SK-N-SH treated with all-trans-retinoic acid at 6 μM for 48 hours (cell line): Measurements from ENCODE around the gene SNHG17.

Experiments used
- ATAC-seq: fragments of 200-7000 bp; cut with Tn5 transposase; 3 replicates; pipeline ENCODE4 v1.9.1; 2020; ENCODE audit warnings: mild to moderate bottlenecking, moderate library complexity
- ARNTL ChIP-seq: fragments of 450-650 bp; formaldehyde crosslinking; IDR thresholded peaks from 2 replicates; pipeline ENCODE4 v1.5.0; 2020; ENCODE audit warnings: low read depth, mild to moderate bottlenecking, moderate library complexity, borderline replicate concordance
- BACH2 ChIP-seq: fragments of 250-450 bp; sonication (Bioruptor Pico); IDR thresholded peaks from 2 replicates; pipeline ENCODE4 v1.9.0; 2021; ENCODE audit warnings: mild to moderate bottlenecking, borderline replicate concordance
- CREB5 ChIP-seq: fragments of 250-450 bp; sonication (Bioruptor Pico); IDR thresholded peaks from 2 replicates; pipeline ENCODE4 v1.5.1; 2020; ENCODE audit warnings: low read depth, mild to moderate bottlenecking, moderate library complexity
- CSDC2 ChIP-seq: fragments of 250-450 bp; sonication (Bioruptor Pico); IDR thresholded peaks from 2 replicates; pipeline ENCODE4 v1.5.0; 2020; ENCODE audit warnings: mild to moderate bottlenecking, moderate library complexity
- CSRNP3 ChIP-seq: fragments of 250-450 bp; sonication (Bioruptor Pico); IDR thresholded peaks from 2 replicates; pipeline ENCODE4 v1.5.1; 2021; ENCODE audit warnings: mild to moderate bottlenecking, moderate library complexity
- ESRRG ChIP-seq: fragments of 250-450 bp; sonication (Bioruptor Pico); IDR thresholded peaks from 2 replicates; pipeline ENCODE4 v1.6.1; 2021; ENCODE audit warnings: mild to moderate bottlenecking
- ISL1 ChIP-seq: fragments of 250-450 bp; sonication (Bioruptor Pico); IDR thresholded peaks from 2 replicates; pipeline ENCODE4 v2.1.2; 2022; ENCODE audit warnings: mild to moderate bottlenecking, moderate library complexity
- OSR1 ChIP-seq: fragments of 250-450 bp; sonication (Bioruptor Pico); IDR thresholded peaks from 2 replicates; pipeline ENCODE4 v1.8.0; 2022; ENCODE audit warnings: moderate library complexity, mild to moderate bottlenecking, inconsistent platforms
- POU6F1 ChIP-seq: fragments of 250-450 bp; sonication (Bioruptor Pico); IDR thresholded peaks from 2 replicates; pipeline ENCODE4 v1.8.0; 2021; ENCODE audit warnings: low read depth, mild to moderate bottlenecking, moderate library complexity, borderline replicate concordance
- RARB ChIP-seq: fragments of 250-450 bp; sonication (Bioruptor Pico); IDR thresholded peaks from 2 replicates; pipeline ENCODE4 v1.8.0; 2021; ENCODE audit warnings: mild to moderate bottlenecking, moderate library complexity
- SNAI2 ChIP-seq: fragments of 250-450 bp; sonication (Bioruptor Pico); IDR thresholded peaks from 2 replicates; pipeline ENCODE4 v1.5.0; 2020; ENCODE audit warnings: mild to moderate bottlenecking, moderate library complexity
- TOX ChIP-seq: fragments of 250-450 bp; sonication (Bioruptor Pico); IDR thresholded peaks from 2 replicates; pipeline ENCODE4 v1.8.0; 2021; ENCODE audit warnings: mild to moderate bottlenecking, moderate library complexity, borderline replicate concordance
- TSHZ2 ChIP-seq: fragments of 250-450 bp; sonication (Bioruptor Pico); IDR thresholded peaks from 2 replicates; pipeline ENCODE4 v1.5.0; 2020; ENCODE audit warnings: mild to moderate bottlenecking, moderate library complexity
- ZC3H10 ChIP-seq: fragments of 250-450 bp; sonication (Bioruptor Pico); IDR thresholded peaks from 2 replicates; pipeline ENCODE4 v1.5.1; 2021; ENCODE audit warnings: mild to moderate bottlenecking, moderate library complexity
- ZFP3 ChIP-seq: fragments of 250-450 bp; sonication (Bioruptor Pico); IDR thresholded peaks from 2 replicates; pipeline ENCODE4 v1.5.0; 2020; ENCODE audit warnings: mild to moderate bottlenecking, moderate library complexity
- ZFP30 ChIP-seq: fragments of 450-650 bp; formaldehyde crosslinking; IDR thresholded peaks from 2 replicates; pipeline ENCODE4 v1.5.0; 2022; ENCODE audit warnings: mild to moderate bottlenecking, moderate library complexity
- ZNF565 ChIP-seq: fragments of 450-650 bp; formaldehyde crosslinking; conservative IDR thresholded peaks from 2 replicates; pipeline ENCODE4 v1.5.0; 2020; ENCODE audit warnings: low read depth, mild to moderate bottlenecking, moderate library complexity

SNHG17 gene

GRCh38 chr20:38420388-38421085 is 14.6 kb downstream of the SNHG17 start:
- ATAC-seq: no peak
- TF ChIP-seq ZNF565 (CRISPR knock-in tag) (no peak), ESRRG (CRISPR knock-in tag) (no peak), OSR1 (CRISPR knock-in tag) (no peak), TSHZ2 (CRISPR knock-in tag) (no peak), ZFP30 (no peak), CSDC2 (CRISPR knock-in tag) (no peak), ARNTL (CRISPR knock-in tag) (no peak), RARB (CRISPR knock-in tag) (no peak)

- ATAC-seq: peak; percentile 67
Observed at GRCh38 chr20:38418509-38419204, 16.5 kb downstream of the SNHG17 start.

GRCh38 chr20:38414769-38415450 is 20.2 kb downstream of the SNHG17 start:
- TF ChIP-seq ISL1 (CRISPR knock-in tag) (no peak), BACH2 (CRISPR knock-in tag) (no peak), ARNTL (CRISPR knock-in tag) (no peak), CSRNP3 (CRISPR knock-in tag) (no peak), TOX (CRISPR knock-in tag) (no peak), ZFP30 (no peak), OSR1 (CRISPR knock-in tag) (no peak), ZFP3 (CRISPR knock-in tag) (no peak), CSDC2 (CRISPR knock-in tag) (no peak), POU6F1 (no peak), ZC3H10 (CRISPR knock-in tag) (no peak), RARB (CRISPR knock-in tag) (no peak), ZNF565 (CRISPR knock-in tag) (no peak)
- ATAC-seq: no peak

More at GRCh38 chr20:38418509-38419204, 16.5 kb downstream of the SNHG17 start:
- TF ChIP-seq ISL1 (CRISPR knock-in tag): no peak
- no peak for TF ChIP-seq CREB5 (CRISPR knock-in tag)
- no peak for TF ChIP-seq TOX (CRISPR knock-in tag)
- no peak for TF ChIP-seq ZFP3 (CRISPR knock-in tag)
- TF ChIP-seq SNAI2 (CRISPR knock-in tag): no peak
- no peak for TF ChIP-seq ZC3H10 (CRISPR knock-in tag)
- TF ChIP-seq POU6F1: no peak
- no peak for TF ChIP-seq ZFP30
